MM.1S (cell line): ENCODE measurements around the gene NPAS1.

Experiments
- EZH2phosphoT487 ChIP-seq: fragments of 300-600 bp; sonication (generic); IDR thresholded peaks from 2 replicates; pipeline ENCODE4 v1.6.1; 2018; ENCODE audit warnings: antibody characterized with exemption, low read length
- TF ChIP-seq, protein P1 (sequence below): fragments of 300-600 bp; sonication (generic); IDR thresholded peaks from 2 replicates; pipeline ENCODE4 v1.5.1; 2016; ENCODE audit warnings: antibody characterized with exemption, low read length, mixed read lengths

- TF ChIP-seq, protein P1, sequence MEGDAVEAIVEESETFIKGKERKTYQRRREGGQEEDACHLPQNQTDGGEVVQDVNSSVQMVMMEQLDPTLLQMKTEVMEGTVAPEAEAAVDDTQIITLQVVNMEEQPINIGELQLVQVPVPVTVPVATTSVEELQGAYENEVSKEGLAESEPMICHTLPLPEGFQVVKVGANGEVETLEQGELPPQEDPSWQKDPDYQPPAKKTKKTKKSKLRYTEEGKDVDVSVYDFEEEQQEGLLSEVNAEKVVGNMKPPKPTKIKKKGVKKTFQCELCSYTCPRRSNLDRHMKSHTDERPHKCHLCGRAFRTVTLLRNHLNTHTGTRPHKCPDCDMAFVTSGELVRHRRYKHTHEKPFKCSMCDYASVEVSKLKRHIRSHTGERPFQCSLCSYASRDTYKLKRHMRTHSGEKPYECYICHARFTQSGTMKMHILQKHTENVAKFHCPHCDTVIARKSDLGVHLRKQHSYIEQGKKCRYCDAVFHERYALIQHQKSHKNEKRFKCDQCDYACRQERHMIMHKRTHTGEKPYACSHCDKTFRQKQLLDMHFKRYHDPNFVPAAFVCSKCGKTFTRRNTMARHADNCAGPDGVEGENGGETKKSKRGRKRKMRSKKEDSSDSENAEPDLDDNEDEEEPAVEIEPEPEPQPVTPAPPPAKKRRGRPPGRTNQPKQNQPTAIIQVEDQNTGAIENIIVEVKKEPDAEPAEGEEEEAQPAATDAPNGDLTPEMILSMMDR = no peak
- TF ChIP-seq EZH2phosphoT487 = no peak
These were observed 52.7 kb downstream of the NPAS1 start for GRCh38 chr19:47072323-47072722.
